HG03064 (cell line): ENCODE measurements around the gene NOTCH2.
"Not testable (repeated sequence)": the region's sequence is repeated elsewhere in the genome, so short reads cannot be mapped to it uniquely, and the experiment has no call there.

Experiments
- ATAC-seq: cut with Tn5 transposase; IDR thresholded peaks from one replicate; pipeline ENCODE4 v1.9.1; 2021; ENCODE audit warnings: low read depth; ENCODE audit not compliant: unreplicated experiment

The NOTCH2 gene

DNA sequence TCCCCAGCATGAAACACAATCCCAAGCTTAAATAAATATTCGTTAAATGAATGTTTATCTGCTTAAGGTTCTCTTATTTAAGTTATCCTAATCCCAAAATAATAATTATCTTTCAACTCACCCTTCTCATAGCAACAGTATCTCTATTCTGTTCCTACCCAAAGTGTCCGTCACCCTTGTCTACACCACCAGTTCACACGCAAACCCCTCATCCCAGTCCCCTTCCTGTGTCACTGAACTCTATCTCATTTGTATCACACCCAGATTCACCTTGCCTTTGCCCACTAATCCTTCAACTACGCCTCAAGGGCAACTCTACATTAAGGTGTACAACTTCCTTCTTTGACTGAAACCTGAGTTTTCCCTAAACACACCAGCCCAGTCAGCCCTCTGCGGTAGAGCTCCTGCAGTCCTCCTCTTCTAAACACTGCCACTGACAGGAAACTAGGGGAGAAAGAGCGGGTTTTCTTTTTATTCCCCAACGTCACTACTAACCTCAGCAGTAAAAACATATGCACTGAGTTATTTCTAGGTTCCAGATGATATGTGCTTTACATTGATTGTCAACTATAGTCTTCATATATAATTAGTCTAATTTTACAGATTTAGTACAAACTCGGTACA lies 92.2 kb downstream of the NOTCH2 start:
- not testable (repeated sequence) for ATAC-seq

DNA sequence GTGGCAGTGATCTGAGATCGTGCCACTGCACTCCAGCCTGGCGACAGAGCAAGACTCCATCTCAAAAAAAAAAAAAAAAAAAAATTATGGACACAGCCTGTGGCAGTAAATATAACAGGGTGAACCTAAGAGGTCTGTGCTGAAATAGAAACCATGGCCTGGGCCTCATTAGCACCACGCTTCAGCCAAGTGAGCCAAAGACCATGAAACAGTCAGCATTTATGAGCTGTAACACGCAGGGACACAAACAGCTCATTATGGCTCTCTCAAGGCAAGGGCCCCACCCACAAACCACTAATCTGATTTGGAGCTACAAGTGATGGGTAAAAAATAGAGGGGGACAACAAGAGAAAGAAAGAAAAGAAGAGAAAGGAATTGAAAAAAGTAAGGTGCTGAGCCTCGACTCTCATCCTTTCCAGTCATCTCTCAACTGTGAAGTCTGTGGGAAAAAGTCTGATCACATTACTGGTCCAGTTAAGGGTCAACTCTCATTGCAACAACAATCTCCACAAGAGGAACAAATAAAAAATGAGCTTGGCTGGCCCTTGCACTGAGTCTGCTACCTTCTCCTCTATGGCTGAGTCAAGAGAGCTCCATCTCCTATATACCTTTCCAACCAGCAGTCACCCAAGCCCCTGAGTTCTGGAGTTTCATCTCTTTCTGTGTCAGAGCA lies 93.7 kb downstream of the NOTCH2 start:
- not testable (repeated sequence) for ATAC-seq

DNA sequence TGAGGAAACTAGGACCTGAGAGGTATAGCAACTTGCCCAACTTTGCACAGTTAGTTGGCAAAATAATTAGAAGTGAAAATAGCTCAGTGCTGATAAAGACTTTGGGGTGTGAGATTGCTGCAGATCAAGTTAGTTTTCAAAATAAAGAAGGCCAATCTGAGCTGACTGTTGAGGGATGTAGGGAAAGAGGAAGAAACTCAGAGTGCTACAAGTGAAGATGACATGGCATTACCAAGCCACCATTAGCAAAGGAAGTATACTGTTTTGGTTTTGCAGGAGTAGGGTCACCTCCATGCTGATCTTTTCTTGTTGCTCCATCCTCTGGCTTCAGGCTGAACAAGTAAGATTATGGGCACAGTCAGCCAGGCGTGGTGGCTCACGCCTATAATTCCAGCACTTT lies 94.5 kb downstream of the NOTCH2 start:
- no peak for ATAC-seq

DNA sequence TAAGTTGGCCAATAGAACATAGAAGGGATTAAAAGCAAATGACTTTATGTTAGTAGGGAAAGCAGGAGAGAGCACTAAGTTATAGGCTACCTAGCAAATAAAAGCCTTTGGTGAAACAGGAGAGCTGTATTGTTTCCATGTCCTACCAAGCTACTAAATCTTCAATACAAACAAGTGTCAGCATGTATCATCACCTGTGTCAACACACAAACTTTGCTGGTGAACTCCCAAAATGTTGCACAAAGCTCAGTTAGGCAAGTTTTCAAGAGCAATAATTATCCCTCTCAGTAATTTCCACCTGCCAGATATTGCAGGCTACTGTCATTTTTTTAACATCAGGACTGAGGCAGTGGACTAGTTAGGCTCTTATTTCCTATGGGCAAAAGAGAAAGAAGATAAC lies 95.4 kb downstream of the NOTCH2 start:
- no peak for ATAC-seq

DNA sequence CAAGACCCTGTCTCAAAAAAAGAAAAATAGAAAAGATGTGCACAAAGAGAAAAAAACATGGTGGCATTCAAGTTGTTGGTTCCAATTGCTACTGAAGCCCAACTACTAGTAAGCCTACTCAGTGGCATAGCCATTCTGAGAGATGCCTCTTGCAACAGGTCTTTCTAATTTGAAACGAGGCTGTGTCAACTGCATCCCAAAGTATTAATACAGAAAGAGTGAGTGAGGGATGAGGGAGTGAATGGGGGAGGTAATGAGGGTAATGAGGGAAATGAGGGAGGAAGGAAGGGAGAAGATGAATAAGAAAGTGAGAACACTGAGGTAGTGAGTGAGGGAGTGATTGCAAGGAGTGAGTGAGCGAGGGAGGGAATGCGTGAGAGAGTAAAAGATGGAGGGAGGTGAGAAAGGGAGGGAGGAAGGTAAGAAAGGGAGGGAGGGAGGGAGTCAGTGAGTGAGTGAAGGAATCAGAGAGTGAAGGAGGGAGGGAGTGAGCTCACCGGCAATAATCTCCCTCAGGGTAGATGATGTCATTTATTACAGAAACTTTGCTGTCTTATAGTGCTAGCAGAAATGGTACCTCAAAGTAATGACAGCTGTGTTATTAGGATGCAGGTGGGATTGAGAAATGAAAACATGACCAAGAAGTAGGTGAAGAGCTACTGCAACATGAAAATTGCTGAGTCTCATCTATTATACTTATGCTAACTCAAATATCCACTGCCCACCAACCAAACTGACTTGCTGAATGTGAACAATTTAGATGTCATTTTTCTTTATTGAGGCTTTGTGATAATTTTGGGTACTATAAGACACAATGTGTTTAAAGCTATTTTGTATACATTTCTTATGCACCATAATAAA lies 97.5 kb downstream of the NOTCH2 start:
- ATAC-seq, result no peak

DNA sequence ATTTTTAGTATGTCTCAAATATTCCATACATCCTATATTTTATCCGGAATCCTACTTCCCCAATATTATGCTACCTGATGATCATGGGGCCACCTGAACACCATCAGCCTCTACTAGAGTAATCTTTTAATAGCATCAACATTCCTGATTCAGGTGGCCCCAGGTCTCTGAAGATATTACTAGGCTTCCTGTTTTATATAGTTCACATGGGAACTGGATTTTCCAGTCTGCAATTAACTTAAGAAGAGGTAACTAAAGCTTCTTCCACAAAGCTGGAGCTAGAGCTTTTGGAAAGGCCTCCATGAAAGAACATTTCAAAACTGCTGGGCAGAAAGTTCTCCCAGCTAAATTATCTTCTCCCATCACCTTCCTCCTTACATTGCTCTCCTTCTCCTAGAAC lies 100.9 kb downstream of the NOTCH2 start:
- no peak for ATAC-seq

DNA sequence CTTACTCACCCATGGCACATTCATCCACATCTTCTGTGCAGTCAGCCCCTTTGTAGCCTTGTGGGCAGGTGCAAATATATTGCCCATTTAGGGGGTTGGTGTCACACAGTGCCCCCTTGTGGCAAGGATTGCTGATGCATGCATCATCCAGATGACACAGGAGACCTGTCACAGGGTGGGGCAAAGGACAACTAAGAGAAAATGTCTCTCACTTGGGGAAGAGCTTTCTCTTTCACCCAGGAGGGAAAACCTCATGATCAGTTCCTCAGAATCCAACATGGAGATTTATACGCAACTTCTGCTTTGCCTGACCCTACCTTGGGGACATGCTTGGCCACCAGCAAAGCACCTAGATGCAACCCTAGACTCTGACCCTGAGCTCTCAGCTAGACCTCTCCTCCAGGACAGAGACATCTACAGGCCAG lies 101.4 kb downstream of the NOTCH2 start:
- ATAC-seq, result no peak

DNA sequence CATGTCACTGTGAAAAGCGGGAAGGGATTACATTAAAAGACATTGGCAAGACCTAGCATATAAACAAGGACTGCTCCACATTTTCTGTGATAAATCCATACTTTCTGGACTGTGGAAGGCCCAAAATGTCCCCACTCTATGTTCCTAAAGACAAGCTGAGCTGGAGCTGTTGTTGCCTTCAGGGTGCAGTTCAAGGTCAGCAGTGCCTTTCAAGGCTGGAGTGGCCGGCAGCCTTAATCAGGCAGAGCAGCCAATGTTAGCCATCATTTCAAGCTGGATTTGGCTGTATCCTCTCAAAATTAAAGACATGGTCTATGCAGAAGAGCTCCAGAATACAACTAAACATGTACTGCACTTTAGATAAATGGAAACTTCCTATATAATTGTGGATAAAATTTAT lies 102.8 kb downstream of the NOTCH2 start:
- ATAC-seq, result no peak

DNA sequence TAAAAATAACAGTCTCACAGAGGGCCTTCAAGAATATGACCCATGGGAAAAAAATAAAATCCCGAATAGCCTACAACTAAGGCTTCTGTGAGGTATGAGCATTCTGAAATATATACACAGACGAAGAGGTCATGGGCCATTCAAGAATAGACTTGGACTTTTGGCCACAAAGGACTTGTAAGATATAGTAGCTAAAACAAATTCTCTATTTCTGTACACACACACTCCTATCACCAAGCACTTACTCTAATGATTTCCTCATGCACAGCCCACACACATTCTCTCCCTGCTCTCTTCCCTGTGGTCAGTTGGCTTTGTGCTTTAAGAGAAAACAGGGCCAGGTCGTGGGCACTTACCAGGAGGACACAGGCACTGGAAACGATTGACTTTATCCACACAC lies 103.4 kb downstream of the NOTCH2 start:
- no peak for ATAC-seq

DNA sequence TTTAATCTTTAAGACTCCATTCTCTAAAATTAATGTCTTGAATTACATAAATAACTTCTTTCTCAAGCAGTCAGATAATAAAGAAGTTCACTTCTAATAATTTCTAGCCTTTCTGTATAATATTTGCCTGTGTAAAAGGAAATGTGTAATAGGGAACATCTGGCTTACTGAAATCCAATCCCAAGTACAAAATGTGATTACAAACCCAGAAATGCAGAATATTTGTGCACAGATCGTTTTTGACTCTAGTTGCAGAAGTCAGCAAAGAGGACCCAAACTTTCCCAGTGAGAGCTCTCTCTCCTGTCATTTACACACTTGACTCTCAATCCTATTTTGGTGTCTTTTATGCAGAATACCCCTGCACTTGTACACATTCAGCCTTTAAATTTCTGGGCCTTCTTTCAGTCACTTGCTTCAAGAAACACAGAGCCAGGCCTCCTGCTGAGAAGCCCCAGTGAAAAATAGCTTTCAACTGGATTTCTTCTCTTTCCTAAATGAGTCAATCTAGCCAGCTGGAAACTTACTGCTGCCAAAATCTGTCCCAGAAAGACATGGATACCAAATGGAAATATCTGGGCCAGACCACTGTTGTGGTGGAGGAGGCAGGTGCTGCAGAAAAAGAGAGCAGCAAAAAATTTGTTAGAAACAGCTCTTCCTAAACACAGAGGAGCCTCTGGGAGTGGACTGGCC lies 104.6 kb downstream of the NOTCH2 start:
- no peak for ATAC-seq

DNA sequence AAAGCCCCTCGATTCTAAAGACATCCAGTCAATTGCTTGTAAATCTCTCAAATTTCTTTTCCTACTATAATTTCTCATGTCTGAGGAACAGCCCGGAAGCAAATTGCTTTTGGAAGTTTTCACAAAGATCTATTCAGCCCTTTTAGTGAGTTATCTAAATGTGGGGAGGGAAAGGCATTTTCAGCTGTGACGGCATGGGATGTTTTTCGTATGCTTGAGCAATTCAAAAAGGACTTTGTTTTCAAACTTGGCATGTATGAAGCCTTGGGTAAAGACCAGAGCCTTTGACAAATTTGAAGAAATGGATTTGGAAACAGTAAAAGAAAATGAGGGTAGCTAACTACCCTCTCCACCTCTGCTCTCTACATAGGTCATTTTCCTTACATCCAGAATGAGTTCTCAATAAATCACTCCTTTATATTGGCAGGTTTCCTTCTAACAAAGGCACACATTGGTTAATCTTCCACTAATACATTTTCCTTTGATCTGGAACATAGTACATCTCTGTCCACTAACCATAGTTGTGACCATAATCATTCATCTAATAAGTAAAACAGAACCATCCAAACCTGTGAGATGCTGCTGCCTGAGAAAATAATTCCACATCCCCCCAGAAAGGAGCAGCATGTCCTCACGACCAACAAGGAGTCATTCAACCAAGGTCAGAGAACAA lies 107.0 kb downstream of the NOTCH2 start:
- ATAC-seq, result no peak

DNA sequence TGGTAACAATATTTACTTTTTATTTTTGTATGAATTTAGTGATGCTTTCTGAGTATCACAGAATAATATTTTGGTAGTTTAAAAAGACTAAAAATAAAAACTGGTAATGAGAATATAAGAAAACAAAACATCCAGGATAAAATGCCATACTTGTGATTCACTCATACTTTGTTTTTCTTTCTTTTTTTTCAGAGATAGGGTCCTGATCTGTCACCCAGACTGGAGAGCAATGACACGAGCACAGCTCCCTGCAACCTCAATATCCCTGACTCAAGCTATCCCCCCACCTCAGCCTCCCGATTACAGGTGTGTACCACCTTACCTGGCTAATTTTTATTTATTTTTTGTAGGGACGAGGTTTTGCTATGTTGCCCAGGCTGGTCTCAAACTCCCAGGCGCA lies 109.0 kb downstream of the NOTCH2 start:
- ATAC-seq, result no peak

DNA sequence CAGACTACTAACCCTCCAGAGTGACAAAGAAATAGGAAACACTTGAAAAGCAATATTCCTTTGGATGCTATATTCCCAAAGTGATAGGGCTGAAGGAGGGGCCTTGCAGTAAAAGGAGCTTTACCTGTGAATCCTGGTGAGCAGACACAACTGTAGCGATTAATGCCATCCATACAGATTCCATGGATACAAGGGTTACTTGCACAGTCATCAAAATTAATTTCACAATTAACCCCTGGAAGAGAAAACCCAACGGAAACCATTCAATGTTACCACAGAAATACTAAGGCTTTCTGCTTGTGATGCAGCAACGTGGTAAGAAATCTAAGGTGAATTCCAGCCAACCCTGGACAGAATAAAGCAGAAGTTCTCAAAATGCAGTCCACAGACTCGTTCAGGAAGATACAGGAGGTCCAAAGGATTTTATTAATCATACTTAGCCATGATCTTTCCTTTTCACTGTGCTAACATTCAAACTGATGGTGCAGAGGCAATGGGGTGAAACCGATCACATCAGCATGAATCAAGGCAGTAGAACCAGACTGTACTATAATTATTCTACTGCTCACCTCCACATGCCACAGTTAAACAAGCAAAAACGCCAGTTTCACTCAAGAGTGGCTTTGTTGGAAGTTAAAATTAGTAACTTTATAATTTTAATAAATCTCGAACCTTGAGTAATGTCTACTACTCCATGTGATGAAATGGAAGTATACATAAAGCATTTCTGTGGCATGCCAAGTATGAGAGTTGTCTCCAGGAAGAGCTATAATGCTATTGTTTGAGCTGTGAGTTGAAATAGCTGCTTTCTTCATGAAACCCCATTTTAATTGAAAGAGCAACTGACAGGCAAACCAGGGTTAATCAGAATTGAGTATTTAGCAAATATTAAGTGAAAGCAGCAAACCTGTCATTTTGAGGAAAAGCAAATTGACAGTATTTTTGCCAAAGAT lies 109.9 kb downstream of the NOTCH2 start:
- ATAC-seq, result no peak

DNA sequence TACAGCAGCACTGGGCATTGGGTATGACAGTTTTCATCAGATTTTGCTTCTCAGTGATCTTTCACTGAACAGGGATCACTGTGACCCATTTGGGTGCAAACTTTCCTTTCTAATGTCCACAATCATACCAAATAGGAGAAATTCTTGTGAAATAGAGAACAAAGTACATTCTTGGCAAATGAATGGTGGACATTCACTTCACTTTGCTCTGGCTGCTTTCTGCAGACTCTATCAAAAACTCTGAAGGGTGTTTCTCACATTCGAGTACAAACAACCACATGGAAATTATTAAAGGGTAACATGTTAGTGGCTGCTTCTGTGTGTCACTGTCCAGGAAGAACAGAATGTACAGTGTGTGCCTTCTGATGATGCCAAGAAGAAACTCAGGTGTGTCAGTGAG lies 111.2 kb downstream of the NOTCH2 start:
- ATAC-seq, result no peak

DNA sequence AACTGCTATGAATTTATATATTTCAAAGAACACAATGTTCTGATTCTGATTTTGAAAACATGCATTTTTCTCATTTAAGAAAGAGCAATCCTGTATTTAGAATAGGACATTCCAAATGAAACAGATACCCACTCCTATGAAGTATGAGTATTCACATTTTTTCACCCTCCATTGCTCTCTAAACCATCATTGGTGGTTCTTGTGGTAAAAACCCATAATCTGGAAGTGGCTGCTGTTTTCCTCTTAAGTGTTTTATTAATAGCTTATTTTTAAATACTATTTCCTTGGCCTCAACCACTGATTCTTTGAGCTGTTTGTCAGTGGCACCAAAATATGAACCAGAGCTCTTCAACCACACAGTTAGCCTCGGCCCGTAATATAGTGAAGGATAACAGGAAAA lies 113.2 kb downstream of the NOTCH2 start:
- no peak for ATAC-seq

DNA sequence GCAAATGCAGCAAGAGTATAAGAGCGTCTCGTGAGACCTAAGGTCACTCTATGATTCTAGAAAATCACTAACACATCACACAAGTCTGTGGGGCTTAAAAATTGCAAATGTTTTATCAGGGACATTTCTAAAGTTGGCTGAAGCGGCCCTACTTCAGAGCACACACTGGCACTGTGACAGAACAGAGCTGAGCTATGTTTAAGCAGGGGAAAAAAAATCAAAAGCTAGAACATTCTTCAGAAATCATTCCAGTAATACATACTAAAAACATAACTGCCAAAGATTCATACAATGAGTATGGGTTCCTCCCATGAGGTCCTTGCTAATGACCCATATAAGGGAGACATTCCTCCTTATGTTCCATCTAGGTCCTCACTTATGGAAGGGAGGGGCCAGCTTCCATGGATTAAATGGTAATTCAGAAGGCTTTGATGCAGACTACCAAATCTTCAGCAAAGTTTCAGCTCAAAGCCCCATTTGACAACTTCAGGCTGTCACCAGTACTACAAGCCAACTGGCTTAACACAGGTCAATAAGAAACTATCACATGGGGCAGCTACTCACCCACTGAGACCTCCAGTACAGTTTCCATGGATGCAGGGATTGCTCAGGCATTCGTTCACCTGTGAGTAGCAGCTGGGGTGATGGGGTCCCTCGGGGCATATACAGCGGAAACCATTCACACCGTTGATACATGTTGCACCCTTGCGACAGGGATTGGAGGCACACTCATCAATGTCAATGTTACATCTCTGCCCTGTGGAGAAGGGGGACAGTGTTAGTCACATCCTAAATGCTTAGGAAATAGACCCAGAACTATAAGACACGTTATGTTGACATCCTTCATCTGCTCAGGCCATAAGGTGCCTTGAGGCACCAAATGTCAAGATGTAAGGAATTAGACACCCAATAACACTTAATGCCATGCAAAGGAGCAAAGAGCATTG lies 114.7 kb downstream of the NOTCH2 start:
- ATAC-seq, result no peak

DNA sequence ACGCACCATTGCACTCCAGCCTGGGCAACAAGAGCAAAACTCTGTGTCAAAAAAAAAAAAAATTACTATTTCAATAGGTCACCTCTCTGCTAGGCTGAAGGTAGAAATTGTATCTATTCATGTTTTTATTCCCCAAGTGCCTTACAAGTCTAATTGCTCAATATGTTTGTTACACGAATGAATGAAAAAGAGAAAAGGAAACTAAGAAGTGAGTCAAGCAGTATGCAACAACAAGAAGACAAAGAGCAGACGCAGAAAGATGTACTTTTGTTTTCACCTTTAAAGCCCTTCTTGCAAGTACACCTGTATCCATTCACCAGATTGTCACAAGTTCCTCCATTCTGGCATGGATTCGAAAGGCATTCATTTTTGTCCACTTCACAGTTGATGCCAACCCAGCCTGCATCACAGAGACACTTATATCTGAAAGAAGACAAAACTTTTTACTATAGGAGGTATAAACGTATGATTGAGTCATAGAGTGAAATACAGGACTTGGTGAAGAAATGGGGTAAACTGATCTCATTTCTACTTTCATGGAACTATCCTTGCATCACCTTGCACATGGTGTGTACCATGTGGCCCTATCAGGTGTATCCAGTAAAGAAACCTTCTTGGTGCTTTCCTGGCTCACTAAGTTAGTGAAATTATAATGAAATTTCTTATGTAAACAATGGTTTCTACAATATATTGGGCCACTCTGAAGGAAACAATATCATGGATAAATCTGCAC lies 116.0 kb downstream of the NOTCH2 start:
- ATAC-seq, result no peak

DNA sequence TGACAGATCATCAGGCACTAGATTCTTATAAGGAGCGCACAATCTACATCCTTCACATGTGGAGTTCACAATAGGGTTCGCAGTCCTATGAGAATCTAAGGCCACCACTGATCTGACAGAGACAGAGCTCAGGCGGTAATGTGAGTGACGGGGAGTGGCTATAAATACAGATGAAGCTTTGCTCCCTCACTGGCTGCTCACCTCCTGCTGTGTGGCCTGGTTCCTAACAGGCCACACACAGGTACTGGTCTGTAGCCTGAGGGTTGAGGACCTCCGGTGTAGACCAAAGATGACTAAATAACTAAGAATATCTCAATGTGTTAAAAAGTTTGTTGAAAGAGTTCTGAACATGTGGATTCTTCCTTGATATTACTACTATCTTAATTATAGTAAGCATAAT lies 117.0 kb downstream of the NOTCH2 start:
- ATAC-seq, result no peak
